Measurements from ENCODE around the gene PLEKHG3. TPM values are rescaled to one million over a fixed set of nuclear protein-coding genes. Genes with fewer than 3 reads are reported as not detected.

The PLEKHG3 gene
- total and polyA plus RNA-seq, 2 of the 13 experiments (the other 11 are each of a cell fraction or from before 2014, with no cell fraction given): 7.1 to 9.8 TPM

DNA sequence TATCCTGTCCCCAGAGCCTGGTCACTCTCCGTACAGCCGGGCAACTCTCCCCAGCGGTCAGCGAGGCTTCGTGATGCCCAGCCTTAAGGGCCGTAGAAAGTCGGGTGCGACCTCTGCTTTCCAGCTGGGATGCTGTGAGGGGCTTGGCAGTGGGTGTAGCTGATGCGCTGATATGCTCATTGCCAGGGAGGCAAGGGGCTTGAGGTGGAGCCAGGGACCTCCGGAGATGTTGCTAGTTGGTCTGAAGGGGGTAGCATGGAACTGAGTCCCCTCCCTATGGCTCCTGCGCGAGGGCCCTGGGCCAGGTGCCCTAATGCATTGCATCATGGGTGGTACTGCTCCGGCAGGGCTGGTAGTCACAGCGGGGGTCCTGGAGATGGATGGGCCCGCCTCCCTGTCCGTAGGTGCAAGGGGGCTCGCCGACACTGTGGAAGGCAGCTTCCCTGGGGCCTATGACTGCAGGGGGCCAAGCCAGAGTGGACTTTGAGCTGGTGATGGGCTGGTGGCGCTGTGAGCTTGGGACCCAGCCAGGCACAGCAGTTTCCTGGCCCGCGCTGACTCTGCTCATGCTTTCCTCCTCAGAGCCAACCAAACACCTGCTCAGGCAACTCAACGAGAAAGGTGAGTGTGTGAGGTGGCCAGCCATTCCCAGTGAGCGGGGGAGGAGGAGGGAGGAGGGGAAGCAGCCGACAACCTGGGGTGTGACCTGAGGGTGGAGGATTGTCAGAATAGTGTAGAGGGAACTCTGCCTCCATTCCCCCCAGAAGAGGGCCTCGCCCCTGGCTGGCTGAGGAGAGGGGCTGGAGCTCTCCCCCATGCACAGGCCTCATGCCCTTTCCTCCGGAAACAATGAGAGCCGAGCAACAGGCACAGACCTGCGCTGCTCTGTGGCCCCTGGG lies 32.3 kb downstream of the PLEKHG3 start (continued):
- TF ChIP-seq ATM (IDR thresholded peaks at IDR 0.05; ENCODE audit: borderline replicate concordance) (no peak), TEAD2 (CRISPR knock-in tag; IDR thresholded peaks at IDR 0.05) (no peak), MED13 (CRISPR knock-in tag; IDR thresholded peaks at IDR 0.05) (no peak), NAIF1 (CRISPR knock-in tag; IDR thresholded peaks at IDR 0.05; ENCODE audit: borderline replicate concordance) (no peak), KLF15 (CRISPR knock-in tag; IDR thresholded peaks at IDR 0.05; ENCODE audit: borderline replicate concordance) (no peak), TOPORS (CRISPR knock-in tag; IDR thresholded peaks at IDR 0.05) (no peak), PHF21A (CRISPR knock-in tag; IDR thresholded peaks at IDR 0.05) (no peak), MATR3 (CRISPR knock-in tag; IDR thresholded peaks at IDR 0.05) (no peak), FOXM1 (CRISPR knock-in tag; IDR thresholded peaks at IDR 0.05) (no peak), MIER3 (CRISPR knock-in tag; IDR thresholded peaks at IDR 0.05; ENCODE audit: borderline replicate concordance) (no peak)
- TF ChIP-seq, protein P1, sequence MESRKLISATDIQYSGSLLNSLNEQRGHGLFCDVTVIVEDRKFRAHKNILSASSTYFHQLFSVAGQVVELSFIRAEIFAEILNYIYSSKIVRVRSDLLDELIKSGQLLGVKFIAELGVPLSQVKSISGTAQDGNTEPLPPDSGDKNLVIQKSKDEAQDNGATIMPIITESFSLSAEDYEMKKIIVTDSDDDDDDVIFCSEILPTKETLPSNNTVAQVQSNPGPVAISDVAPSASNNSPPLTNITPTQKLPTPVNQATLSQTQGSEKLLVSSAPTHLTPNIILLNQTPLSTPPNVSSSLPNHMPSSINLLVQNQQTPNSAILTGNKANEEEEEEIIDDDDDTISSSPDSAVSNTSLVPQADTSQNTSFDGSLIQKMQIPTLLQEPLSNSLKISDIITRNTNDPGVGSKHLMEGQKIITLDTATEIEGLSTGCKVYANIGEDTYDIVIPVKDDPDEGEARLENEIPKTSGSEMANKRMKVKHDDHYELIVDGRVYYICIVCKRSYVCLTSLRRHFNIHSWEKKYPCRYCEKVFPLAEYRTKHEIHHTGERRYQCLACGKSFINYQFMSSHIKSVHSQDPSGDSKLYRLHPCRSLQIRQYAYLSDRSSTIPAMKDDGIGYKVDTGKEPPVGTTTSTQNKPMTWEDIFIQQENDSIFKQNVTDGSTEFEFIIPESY (CRISPR knock-in tag; IDR thresholded peaks at IDR 0.05): peak; percentile 95
- TF ChIP-seq, protein P2, sequence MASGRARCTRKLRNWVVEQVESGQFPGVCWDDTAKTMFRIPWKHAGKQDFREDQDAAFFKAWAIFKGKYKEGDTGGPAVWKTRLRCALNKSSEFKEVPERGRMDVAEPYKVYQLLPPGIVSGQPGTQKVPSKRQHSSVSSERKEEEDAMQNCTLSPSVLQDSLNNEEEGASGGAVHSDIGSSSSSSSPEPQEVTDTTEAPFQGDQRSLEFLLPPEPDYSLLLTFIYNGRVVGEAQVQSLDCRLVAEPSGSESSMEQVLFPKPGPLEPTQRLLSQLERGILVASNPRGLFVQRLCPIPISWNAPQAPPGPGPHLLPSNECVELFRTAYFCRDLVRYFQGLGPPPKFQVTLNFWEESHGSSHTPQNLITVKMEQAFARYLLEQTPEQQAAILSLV (CRISPR knock-in tag; IDR thresholded peaks at IDR 0.05; ENCODE audit: borderline replicate concordance): no peak
- TF ChIP-seq, protein P3, sequence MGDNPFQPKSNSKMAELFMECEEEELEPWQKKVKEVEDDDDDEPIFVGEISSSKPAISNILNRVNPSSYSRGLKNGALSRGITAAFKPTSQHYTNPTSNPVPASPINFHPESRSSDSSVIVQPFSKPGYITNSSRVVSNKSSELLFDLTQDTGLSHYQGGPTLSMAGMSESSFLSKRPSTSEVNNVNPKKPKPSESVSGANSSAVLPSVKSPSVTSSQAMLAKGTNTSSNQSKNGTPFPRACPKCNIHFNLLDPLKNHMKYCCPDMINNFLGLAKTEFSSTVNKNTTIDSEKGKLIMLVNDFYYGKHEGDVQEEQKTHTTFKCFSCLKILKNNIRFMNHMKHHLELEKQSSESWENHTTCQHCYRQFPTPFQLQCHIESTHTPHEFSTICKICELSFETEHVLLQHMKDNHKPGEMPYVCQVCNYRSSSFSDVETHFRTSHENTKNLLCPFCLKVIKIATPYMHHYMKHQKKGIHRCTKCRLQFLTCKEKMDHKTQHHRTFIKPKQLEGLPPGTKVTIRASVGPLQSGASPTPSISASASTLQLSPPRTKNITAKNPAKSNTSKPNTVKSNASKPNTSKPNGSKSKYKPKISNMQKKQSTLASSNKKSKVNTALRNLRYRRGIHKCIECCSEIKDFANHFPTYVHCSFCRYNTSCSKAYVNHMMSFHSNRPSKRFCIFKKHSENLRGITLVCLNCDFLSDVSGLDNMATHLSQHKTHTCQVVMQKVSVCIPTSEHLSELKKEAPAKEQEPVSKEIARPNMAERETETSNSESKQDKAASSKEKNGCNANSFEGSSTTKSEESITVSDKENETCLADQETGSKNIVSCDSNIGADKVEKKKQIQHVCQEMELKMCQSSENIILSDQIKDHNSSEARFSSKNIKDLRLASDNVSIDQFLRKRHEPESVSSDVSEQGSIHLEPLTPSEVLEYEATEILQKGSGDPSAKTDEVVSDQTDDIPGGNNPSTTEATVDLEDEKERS (CRISPR knock-in tag; IDR thresholded peaks at IDR 0.05): no peak
- TF ChIP-seq, protein P4, sequence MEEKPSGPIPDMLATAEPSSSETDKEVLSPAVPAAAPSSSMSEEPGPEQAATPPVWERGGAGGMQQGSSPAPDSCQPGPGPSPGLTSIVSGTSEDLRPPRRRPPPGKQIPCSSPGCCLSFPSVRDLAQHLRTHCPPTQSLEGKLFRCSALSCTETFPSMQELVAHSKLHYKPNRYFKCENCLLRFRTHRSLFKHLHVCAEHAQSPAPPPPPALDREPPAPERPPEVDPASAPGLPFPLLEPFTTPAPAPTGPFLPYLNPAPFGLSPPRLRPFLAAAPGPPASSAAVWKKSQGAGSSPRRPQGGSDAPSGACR (CRISPR knock-in tag; IDR thresholded peaks at IDR 0.05): no peak
- TF ChIP-seq, protein P5, sequence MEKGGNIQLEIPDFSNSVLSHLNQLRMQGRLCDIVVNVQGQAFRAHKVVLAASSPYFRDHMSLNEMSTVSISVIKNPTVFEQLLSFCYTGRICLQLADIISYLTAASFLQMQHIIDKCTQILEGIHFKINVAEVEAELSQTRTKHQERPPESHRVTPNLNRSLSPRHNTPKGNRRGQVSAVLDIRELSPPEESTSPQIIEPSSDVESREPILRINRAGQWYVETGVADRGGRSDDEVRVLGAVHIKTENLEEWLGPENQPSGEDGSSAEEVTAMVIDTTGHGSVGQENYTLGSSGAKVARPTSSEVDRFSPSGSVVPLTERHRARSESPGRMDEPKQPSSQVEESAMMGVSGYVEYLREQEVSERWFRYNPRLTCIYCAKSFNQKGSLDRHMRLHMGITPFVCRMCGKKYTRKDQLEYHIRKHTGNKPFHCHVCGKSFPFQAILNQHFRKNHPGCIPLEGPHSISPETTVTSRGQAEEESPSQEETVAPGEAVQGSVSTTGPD (CRISPR knock-in tag; IDR thresholded peaks at IDR 0.05): peak; percentile 47; the same call in 1 of the 2 replicates
- TF ChIP-seq, protein P6, sequence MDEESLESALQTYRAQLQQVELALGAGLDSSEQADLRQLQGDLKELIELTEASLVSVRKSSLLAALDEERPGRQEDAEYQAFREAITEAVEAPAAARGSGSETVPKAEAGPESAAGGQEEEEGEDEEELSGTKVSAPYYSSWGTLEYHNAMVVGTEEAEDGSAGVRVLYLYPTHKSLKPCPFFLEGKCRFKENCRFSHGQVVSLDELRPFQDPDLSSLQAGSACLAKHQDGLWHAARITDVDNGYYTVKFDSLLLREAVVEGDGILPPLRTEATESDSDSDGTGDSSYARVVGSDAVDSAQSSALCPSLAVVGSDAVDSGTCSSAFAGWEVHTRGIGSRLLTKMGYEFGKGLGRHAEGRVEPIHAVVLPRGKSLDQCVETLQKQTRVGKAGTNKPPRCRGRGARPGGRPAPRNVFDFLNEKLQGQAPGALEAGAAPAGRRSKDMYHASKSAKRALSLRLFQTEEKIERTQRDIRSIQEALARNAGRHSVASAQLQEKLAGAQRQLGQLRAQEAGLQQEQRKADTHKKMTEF (CRISPR knock-in tag; IDR thresholded peaks at IDR 0.05): no peak
- TF ChIP-seq, protein P7, sequence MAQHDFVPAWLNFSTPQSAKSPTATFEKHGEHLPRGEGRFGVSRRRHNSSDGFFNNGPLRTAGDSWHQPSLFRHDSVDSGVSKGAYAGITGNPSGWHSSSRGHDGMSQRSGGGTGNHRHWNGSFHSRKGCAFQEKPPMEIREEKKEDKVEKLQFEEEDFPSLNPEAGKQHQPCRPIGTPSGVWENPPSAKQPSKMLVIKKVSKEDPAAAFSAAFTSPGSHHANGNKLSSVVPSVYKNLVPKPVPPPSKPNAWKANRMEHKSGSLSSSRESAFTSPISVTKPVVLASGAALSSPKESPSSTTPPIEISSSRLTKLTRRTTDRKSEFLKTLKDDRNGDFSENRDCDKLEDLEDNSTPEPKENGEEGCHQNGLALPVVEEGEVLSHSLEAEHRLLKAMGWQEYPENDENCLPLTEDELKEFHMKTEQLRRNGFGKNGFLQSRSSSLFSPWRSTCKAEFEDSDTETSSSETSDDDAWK (CRISPR knock-in tag; IDR thresholded peaks at IDR 0.05): no peak
